GM21367 (cell line): ENCODE results near the gene CKMT2.

ENCODE experiments used
- ATAC-seq: cut with Tn5 transposase; IDR thresholded peaks from one replicate; pipeline ENCODE4 v1.9.1; 2021; ENCODE audit not compliant: unreplicated experiment

Gene CKMT2

DNA sequence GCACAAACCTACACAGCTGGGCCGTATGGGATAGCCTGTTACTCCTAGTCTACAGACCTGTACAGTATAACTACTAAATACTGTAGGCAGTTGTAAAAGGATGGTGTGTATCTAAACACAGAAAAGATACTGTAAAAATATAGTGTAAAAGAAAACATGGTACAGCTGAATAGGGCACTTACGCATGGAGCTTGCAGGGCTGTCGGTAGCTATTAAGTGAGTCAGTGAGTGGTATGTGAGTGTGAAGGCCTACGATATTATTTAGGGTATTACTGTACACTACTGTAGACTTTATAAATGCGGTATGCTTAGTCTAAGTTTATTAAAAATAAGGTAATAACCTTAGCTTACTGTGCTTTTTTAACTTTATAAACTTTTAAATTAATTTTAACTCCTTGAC is 69.5 kb downstream of the CKMT2 start:
- ATAC-seq: no peak

DNA sequence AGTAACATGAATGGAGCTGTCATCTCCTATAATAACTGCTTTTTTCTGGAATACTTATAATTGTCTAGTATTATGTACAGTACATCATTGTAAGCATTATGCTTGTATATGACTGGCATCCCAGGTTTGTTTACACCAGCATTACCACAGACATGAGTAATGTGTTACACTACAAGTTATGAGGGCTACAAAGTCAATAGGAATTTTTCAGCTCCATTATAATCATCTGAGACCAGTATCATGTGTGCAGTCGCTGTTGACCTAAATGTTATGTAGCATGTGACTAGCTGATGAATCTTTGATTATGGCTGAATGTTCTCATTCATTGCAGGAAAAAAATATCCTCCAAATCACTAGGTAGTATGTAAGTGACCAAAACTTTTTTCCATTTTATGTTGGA is 70.4 kb downstream of the CKMT2 start:
- ATAC-seq: no peak

DNA sequence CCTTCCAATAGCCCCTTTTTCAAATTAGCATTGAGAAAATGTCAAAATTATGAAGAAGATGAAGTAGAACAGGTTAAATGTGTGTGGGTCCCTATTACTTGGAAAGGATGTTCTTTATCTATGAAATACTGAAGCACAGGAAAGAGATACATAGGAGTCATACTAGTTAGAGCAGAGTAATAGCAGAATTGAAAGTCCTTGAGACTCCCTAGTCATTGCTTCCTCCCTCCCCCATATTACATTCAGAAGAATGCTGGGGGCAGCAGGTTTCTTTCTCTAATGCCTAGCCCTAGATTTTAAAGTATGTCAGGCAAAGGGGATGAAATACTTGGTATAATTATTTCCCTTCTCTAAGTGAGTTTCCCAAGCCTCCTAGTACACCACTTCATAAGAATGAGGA is 72.7 kb downstream of the CKMT2 start:
- ATAC-seq: no peak

DNA sequence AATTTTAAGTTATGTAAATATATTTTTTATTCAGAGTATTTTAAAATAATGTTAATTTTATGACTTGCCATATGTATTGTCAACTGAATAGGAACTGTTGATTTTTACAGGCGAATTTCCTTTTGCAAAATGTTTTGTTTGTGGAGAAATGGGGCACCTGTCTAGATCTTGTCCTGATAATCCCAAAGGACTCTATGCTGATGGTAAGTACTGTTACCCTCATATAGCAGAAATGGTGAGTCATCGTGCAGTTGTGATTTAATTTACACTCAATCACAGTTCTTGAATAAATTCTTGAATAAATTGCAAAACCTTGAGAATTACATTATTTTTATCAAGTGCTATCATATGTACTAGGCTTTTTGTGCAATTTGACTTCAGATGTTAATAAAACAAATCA is 75.7 kb downstream of the CKMT2 start:
- no peak for ATAC-seq

DNA sequence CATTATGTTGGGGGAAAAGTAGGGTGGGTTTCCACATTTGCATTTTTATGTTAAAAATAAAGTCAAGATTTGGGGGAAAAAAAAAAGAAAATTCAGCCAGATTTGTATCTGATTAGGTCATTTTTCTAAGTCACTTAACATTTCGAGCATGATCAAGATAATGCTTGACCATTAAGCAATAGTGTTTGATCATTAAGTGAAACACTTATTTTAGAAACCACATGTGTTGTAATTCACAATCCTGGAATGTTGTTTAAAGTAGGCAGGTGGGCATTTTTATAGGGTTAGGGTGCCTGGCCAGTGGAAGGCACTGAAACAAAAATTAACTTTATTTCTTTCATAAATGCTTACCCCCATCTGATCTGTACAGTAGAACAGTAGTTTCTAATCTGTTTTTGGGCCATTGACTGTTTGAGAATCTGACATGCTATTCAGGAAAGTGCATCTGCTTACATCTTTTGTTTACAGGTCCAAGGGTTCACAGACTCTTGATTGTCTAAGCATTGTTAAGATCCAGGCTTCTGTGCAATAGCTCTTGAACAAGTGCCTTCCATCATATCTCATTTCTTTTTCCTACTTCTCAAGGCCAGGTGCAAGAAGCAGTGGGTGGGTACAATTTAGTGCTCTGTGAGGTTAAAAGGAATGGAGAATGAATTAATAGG is 77.4 kb downstream of the CKMT2 start:
- ATAC-seq: no peak

DNA sequence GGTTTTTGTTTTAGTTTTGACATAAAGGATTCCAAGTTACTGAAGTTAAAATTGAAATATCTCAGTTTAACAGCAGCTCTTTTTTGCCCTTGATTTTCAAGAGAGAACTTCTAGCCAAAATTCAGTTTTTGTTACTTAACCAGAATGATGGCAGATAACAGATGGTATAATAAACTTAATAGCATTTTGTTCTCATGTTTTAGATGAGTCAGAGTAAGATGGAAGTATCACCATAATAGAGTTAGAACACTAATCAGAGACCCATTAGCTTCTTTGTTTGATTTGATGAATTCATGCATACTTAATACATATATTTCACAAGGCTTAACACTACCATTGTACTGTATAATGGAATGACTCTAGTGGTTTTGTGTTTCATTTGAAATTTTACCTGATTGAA is 80.2 kb downstream of the CKMT2 start:
- no peak for ATAC-seq

DNA sequence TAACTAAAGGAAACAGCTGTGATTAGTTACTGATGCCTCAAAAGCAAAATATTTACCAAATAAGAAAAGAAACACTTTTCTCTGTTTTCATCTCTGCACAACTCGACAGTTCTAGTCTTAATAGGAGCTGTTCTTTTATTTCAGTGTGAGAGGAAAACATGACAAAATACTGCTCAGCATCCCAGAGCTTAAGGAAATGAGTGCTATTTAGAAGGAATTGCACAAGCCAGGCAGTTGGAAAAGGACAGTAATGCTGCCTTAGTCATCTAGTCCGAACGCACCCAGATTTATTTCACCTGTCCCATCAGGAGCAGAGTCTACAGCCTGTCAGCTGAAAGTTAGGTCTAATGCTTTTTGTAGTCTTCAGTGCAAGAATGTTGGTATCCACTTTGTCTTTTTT is 80.6 kb downstream of the CKMT2 start:
- ATAC-seq: no peak

DNA sequence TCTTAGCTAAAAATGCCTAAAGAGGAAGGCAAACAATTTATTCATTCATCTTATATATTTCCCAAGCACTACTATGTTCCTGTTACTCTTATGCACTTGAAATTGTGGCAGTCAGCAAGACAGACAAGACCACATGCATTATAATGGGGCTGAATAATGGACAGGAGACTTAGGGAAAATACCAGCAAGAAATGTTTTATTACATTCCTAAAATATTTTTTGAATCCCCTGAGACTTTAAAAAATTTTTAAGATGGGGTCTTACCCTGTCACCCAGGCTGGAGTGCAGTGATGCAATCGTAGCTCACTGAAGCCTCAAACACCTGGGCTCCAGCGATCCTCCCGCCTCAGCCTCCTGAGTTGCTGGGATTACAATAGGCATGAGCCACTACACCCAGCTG is 81.5 kb downstream of the CKMT2 start:
- no peak for ATAC-seq

DNA sequence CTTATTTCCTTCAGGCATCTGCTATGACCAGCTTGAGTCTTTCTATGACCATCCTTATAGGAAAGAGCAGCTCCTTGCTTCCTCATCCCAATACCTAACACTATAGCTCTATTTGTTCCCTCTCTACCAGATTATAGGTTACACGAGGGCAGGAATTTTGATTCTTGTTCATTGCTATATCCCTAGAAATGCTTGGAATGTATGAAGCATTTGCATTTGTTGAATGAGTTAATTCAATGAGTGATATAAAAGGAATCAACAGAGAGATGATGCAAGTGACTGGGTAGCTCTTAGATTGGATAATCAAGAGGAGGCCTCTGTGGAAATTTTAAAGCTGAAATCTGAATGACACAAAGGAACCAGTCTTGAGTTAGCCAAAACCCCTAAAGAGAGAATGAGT is 82.2 kb downstream of the CKMT2 start:
- no peak for ATAC-seq

DNA sequence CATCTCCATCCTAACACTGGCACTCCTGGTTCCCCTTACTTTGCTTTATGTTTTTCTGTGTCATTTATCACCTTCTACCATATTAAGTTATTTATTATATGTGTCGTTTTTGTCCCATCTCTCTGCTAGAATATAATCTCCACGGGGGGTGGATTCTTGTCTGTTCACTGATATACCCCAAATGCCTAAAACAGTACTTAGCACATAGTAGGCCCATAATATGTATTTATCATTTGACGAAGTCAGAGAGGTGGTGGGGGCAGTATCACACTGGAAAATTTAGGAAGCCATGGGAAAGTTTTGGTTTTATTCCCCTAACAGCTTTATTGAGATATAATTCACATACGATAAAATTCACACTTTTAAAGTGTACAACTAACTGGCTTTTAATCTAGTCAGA is 82.7 kb downstream of the CKMT2 start:
- ATAC-seq: no peak
